HG03342 (cell line): Measurements from ENCODE around the gene C17orf50.

Experiments used
- ATAC-seq: cut with Tn5 transposase; IDR thresholded peaks from one replicate; pipeline ENCODE4 v1.9.1; 2021; ENCODE audit warnings: mild to moderate bottlenecking, moderate library complexity; ENCODE audit not compliant: unreplicated experiment

C17orf50 gene

DNA sequence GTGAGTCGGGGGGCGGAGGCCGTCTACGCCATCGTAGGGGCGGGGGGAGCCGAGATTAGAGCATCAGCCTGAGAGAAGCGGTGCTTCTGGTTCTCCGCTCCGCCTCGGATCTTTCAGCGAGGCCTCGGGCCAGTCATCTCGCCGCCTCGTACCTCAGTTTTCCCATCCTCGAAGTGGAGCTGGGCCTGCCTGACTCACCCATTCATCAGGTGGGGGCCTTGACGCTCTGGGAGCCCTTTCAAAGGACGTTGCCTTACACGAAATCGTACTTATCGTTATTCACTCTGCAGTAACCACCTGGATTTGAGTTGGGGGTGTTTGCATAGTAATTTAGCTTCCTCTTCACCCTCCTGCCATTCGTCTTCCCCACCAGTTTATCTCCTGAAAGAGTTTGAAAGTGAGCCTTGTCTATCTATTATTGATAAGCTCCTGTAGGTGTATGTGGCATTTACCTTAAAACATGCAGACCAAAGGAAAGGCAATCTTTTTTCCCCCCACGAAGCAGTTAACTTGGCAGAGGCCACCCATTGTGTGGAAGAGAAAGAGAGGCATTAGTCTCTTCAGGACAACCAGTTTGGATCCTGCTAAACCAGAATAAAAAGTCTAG, 49.3 kb downstream of the C17orf50 start:
- no peak for ATAC-seq

DNA sequence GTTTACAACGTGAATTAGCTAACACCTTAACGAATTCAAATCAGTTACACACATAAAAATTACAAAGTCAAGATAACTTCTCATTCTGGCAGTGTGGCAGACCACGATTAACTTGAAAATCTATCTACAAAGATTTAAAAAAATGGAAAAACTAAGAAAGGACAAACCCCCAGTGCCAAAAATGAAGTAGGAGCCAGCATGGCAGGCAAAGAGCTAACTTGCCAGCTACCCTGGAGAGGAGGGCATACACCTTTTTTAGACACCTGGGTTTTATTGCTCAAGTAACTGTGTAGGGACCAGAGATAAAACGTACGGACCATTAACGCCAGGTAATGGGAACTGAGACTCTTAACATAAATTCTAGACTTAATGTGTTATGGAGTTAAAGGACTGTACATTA, 51.1 kb downstream of the C17orf50 start:
- ATAC-seq, result no peak

- no peak for ATAC-seq
These were observed 51.8 kb downstream of the C17orf50 start for GRCh38 chr17:35812456-35812855.
